ENCODE data around the gene B3GAT2. TPM values are rescaled to one million over a fixed set of nuclear protein-coding genes. Genes with fewer than 3 reads are reported as not detected.

B3GAT2 gene
- polyA plus RNA-seq, 3 donors = 1.0 to 1.3 (median 1.3) TPM

- DNase-seq = no peak
Observed at GRCh38 chr6:70843328-70843918, 113.4 kb downstream of the B3GAT2 start.

GRCh38 chr6:70842541-70842940 lies 114.3 kb downstream of the B3GAT2 start:
- DNase-seq = no peak

- no peak for DNase-seq
Observed at GRCh38 chr6:70841112-70841511, 115.7 kb downstream of the B3GAT2 start.

DNA sequence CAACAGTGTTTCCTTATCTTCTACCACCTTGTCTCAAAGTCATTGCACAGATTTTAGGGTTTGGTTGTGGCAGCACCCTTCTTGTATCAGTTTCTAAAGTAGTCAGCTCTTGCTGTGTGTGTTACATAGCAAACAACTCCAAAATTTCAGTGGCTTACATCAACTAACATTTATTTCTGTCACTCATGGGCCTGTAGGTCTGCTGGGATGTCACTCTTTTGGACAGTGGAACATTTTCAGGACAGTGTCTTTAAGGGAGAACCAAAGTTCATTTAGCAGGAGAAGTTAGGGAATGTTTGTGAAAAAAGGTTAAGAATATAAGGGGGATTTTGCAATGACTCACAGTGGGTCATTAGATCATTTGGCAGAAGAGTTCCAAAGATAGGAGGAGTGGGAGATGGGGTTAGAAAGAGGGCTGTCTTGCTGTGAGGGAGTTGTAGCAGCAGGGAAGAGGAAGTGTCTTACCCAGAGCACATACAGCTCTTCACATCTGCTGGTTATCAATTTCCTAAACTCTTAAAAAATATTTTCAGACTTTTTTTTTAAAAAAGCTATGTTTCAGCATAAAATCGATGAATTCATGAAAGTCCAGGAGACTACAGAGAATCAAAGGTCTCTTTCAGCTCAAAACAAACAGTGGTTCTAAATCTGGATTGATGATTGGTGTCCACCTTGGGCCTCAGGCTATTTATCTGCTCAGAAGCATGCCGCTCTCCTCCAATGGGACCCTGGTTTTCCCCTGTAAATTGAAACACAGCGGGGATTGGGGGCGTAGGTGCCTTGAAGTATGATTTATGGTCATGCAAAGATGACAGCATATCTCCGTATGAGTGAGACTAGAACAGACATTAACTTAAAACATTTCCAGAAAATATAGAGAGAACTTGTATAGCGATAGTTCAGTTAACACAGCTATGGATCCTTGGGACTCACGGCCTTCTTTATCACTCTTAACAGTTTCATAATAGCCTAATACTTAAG lies 117.3 kb downstream of the B3GAT2 start:
- no peak for DNase-seq

DNA sequence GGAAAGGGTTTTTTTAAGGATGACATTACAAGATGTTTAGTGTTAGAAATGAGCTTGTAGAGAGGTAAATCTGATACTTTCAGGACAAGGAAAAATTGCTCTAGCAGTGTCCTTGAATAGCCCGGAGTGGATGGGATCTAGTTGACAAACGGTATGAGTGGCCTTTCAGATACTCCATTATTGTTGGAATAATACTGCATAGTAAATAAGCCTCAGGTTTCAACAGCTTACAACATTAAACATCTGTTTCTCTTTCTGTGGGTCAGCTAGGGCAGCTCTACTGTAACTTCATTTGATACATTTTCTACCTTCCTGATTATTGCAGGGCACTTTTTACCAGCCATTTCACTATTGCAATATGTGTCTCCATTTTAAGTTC lies 118.0 kb downstream of the B3GAT2 start:
- no peak for DNase-seq

GRCh38 chr6:70834520-70834919 lies 122.3 kb downstream of the B3GAT2 start:
- DNase-seq = no peak

GRCh38 chr6:70831427-70831826 lies 125.4 kb downstream of the B3GAT2 start:
- DNase-seq = no peak

- DNase-seq = no peak
Observed at GRCh38 chr6:70823651-70824050, 133.2 kb downstream of the B3GAT2 start.

DNA sequence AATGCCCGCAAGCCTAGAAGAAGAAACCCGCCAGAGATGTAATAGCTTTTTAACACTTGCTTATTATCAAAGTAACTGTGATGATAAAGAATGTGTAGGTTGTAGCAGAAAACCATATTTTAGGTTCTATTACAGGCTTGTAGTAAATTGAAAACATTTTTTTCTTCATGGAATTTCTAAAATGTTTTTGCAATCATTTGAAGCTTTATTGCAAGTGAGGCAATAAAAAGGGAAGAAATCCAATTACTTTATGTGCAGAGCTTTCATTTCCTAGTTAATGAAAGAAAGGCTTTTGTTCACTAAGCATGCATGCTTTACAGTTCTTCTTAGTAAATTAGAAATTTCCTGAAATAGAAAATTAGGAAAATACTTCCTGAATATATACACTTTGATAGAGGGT lies 135.1 kb downstream of the B3GAT2 start:
- DNase-seq = no peak

DNA sequence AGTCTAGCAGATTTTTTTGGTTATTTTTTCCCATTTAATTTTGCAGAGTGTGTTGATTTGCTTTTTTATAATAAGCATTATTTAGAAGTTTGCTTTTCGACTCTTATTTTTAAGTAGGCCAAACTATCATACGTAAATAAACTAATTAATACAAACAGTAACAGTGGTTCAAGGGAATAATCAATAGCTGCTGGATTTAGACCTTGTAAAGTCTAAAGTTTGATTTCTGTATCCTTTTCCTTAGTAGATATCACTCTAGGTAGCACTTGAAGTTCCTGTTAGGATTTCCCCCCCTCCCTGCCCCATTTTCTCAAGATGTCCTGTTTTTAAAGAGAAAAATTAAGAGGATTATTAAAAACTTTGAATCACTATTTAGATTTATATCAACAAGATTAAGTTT lies 136.1 kb downstream of the B3GAT2 start:
- DNase-seq = no peak

- no peak for DNase-seq
Observed at GRCh38 chr6:70819646-70820045, 137.2 kb downstream of the B3GAT2 start.

- DNase-seq = no peak
Observed at GRCh38 chr6:70813885-70814284, 143.0 kb downstream of the B3GAT2 start.

DNA sequence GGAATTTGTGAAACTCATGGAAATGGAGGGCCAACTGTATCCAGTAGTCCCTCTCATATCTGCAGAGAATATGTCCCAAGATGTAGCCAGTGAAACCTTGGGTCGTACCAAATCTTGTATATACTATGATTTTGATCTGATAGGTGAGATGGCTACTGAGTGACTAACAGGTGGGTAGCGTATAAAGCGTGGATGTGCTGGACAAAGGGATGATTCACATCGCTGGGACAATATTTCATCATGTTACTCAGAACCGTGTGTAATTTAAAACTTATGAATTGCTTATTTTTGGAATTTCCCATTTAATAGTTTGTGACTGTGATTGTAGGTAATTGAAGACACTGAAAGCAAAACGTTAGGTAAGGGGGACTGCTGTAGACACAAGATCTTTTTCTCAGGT lies 145.1 kb downstream of the B3GAT2 start:
- DNase-seq = no peak

All from renal pelvis (tissue), 4 donors.